ENCODE data around the gene THAP10. TPM values are rescaled to one million over a fixed set of nuclear protein-coding genes. Genes with fewer than 3 reads are reported as not detected.

Gene THAP10
- total RNA-seq, 3 donors from 2014 or later (not counting 1 experiment from before 2014, with no cell fraction given), result not detected

- H3K9me3 Mint-ChIP-seq, result no peaks in the 10 kb centered on the region
- Histone ChIP-seq H3K4me1 (ENCODE audit: control insufficient read depth, insufficient read depth, low read length) (peaks cover 7% of the 10 kb centered on the region), H3K27ac (ENCODE audit: low read length) (no peak overlapping the region), H3K27me3 (ENCODE audit: control insufficient read depth, insufficient read depth, low read length) (peaks cover 16% of the 10 kb centered on the region), H3K4me3 (ENCODE audit: low read length) (no peak overlapping the region), H3K9me3 (ENCODE audit: control insufficient read depth, insufficient read depth, low read length) (no peaks in the 10 kb centered on the region), H3K36me3 (ENCODE audit: control insufficient read depth, insufficient read depth, low read length) (no peaks in the 10 kb centered on the region)
- ATAC-seq (no peak), DNase-seq (no peak)
- H3K27me3 Mint-ChIP-seq (ENCODE audit: low read depth in 2 of 2), result peaks cover 36 to 62% of the 10 kb centered on the region in 2 donors
- H3K4me3 Mint-ChIP-seq, result peak overlapping the region; percentile 89
- intact Hi-C loops (cut with micrococcal nuclease), result no loop called here
- peaks cover 6% of the 10 kb centered on the region in 2 donors for H3K4me1 Mint-ChIP-seq
- no peak overlapping the region for H3K27ac Mint-ChIP-seq
- 57% methylated on average over 4 of the region's 4 CpGs for WGBS (ENCODE audit: insufficient coverage)
- no peak for TF ChIP-seq CTCF (IDR thresholded peaks at IDR 0.05)
- no peaks in the 10 kb centered on the region for H3K36me3 Mint-ChIP-seq
Measured at GRCh38 chr15:70854666-70854976, 37.6 kb downstream of the THAP10 start.

GRCh38 chr15:70853973-70854665, 38.1 kb downstream of the THAP10 start, which contains the start of gene LARP6:
Gene LARP6, minus strand, starts transcription at chr15:70854157. Its CDS starts 69 bp downstream, at chr15:70854088.
- peak within 1 kb of the TSS; percentile 89 for H3K4me3 Mint-ChIP-seq
- Histone ChIP-seq H3K36me3 (ENCODE audit: control insufficient read depth, insufficient read depth, low read length) (no peaks in the 10 kb centered on the region), H3K27me3 (ENCODE audit: control insufficient read depth, insufficient read depth, low read length) (peaks cover 16% of the 10 kb centered on the region), H3K27ac (ENCODE audit: low read length) (no peak within 1 kb of the TSS), H3K4me3 (ENCODE audit: low read length) (no peak within 1 kb of the TSS), H3K4me1 (ENCODE audit: control insufficient read depth, insufficient read depth, low read length) (peaks cover 7% of the 10 kb centered on the region), H3K9me3 (ENCODE audit: control insufficient read depth, insufficient read depth, low read length) (no peaks in the 10 kb centered on the region)
- DNase-seq (peak in 1 of 2 donors; percentile 14), ATAC-seq (peak; percentile 59 to 82 (median 69))
- peaks cover 6% of the 10 kb centered on the region in 2 donors for H3K4me1 Mint-ChIP-seq
- 1% methylated on average over 78 of the region's 78 CpGs for WGBS (ENCODE audit: insufficient coverage)
- intact Hi-C loops (cut with micrococcal nuclease), result no loop called here
- H3K27ac Mint-ChIP-seq, result no peak within 1 kb of the TSS
- H3K27me3 Mint-ChIP-seq (ENCODE audit: low read depth in 2 of 2), result peaks cover 37 to 63% of the 10 kb centered on the region in 2 donors
- H3K36me3 Mint-ChIP-seq, result no peaks in the 10 kb centered on the region
- H3K9me3 Mint-ChIP-seq, result no peaks in the 10 kb centered on the region
- no peak for TF ChIP-seq CTCF (IDR thresholded peaks at IDR 0.05)

- peaks cover 16% of the 10 kb centered on the region for H3K27me3 ChIP-seq (ENCODE audit: control insufficient read depth, insufficient read depth, low read length)
- H3K36me3 ChIP-seq (ENCODE audit: control insufficient read depth, insufficient read depth, low read length), result no peaks in the 10 kb centered on the region
- no peak overlapping the region for H3K27ac ChIP-seq (ENCODE audit: low read length)
- WGBS (ENCODE audit: insufficient coverage), result 15% methylated on average over 54 of the region's 54 CpGs
- H3K9me3 ChIP-seq (ENCODE audit: control insufficient read depth, insufficient read depth, low read length), result no peaks in the 10 kb centered on the region
- H3K27ac Mint-ChIP-seq, result no peak overlapping the region
- H3K4me3 ChIP-seq (ENCODE audit: low read length), result no peak overlapping the region
- TF ChIP-seq CTCF (IDR thresholded peaks at IDR 0.05), result no peak
- no peaks in the 10 kb centered on the region for H3K36me3 Mint-ChIP-seq
- peaks cover 6% of the 10 kb centered on the region in 2 donors for H3K4me1 Mint-ChIP-seq
- peak overlapping the region; percentile 76 for H3K4me3 Mint-ChIP-seq
- H3K9me3 Mint-ChIP-seq, result no peaks in the 10 kb centered on the region
- DNase-seq (peak in 1 of 2 donors; percentile 4), ATAC-seq (peak in 1 of 3 donors; percentile 56)
- H3K27me3 Mint-ChIP-seq (ENCODE audit: low read depth in 2 of 2), result peaks cover 34 to 59% of the 10 kb centered on the region in 2 donors
- H3K4me1 ChIP-seq (ENCODE audit: control insufficient read depth, insufficient read depth, low read length), result peaks cover 7% of the 10 kb centered on the region
- intact Hi-C loops (cut with micrococcal nuclease), result no loop called here
Measured at GRCh38 chr15:70853318-70853972, 38.8 kb downstream of the THAP10 start.
